ENCODE results near the gene LIMK2. TPM values are rescaled to one million over a fixed set of nuclear protein-coding genes. Genes with fewer than 3 reads are reported as not detected.

LIMK2 gene
- total RNA-seq, 1 experiment from 2014 or later, result 13.2 TPM

DNA sequence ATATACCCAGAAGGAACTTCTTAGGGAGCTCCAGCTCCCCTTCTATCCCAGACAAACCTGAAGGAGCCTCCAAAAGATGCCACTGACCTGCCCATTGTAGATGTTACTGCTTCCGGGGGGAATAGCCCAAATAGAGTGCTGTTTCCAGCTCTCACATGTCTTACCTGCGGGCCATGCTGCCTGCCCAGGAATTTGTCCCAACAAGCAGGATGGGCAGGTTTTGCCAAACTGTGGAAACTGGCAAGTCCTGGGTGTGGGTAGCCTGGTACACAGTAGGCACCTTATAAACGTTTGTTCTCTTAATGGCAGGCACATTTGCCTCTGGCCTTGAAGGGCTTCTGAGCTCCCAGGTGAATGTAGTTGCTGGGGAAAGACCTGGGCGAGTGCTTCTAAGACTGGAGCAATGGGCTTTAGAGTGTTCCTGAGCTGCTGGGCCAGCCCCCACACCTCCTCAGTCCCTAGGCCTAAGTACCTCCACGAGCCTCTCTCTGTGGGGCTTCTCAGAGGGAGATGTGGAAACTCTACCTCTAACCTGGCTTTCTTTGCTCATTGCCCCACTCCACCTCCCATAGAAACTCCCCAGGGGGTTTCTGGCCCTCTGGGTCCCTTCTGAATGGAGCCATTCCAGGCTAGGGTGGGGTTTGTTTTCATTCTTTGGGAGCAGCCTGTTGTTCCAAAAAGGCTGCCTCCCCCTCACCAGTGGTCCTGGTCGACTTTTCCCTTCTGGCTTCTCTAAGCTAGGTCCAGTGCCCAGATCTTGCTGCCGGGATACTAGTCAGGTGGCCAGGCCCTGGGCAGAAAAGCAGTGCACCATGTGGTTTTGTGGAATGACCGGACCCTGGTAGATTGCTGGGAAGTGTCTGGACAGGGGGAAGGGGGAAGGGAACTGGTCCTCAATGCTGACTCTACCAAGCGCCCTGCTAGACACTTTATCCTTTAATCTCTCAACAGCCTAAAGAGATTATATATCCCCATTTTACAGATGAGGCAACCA is 37.2 kb downstream of the LIMK2 start:
- Histone ChIP-seq H3K79me2 (ENCODE audit: low read length) (no peaks in the 10 kb centered on the region), H3K27me3 (ENCODE audit: low read length) (no peaks in the 10 kb centered on the region), H3K36me3 (ENCODE audit: low read depth, low read length) (no peaks in the 10 kb centered on the region), H3F3A (ENCODE audit: low read length, unreplicated experiment) (no peaks in the 10 kb centered on the region), H3K4me2 (ENCODE audit: low read length) (no peak overlapping the region), H3K4me1 (ENCODE audit: insufficient read depth, low read length) (peaks cover 5% of the 10 kb centered on the region), H2AFZ (ENCODE audit: low read length) (no peak overlapping the region), H3K9me2 (replicated peaks; ENCODE audit: low read length) (no peaks in the 10 kb centered on the region), H3K9me3 (ENCODE audit: low read length) (no peaks in the 10 kb centered on the region), H3K27ac (ENCODE audit: low read length) (no peak overlapping the region), H3K9ac (ENCODE audit: low read length) (no peak overlapping the region), H3K4me3 (ENCODE audit: low read length) (no peak overlapping the region), H4K20me1 (ENCODE audit: low read length) (no peaks in the 10 kb centered on the region)
- no peak for TF ChIP-seq EZH2 (IDR thresholded peaks at IDR 0.05; ENCODE audit: low read length, unreplicated experiment)
- TF ChIP-seq CTCF (conservative IDR thresholded peaks at IDR 0.05; ENCODE audit: low read depth, low read length), result no peak
- TF ChIP-seq EZH2phosphoT487 (IDR thresholded peaks at IDR 0.05; ENCODE audit: borderline replicate concordance, low read length), result no peak
- CTCF ChIA-PET, result no interaction called here
- no peak for DNase-seq
- POLR2A ChIA-PET (ENCODE audit: unreplicated experiment), result no interaction called here
- no peak for ATAC-seq
- BruUV-seq (replicated peaks), result no TSS peak
- intact Hi-C loops (cut with micrococcal nuclease), result loop anchor here (2.0 kb wide), 1 partner anchor 24 kb away; no protein-coding TSS in a partner anchor

DNA sequence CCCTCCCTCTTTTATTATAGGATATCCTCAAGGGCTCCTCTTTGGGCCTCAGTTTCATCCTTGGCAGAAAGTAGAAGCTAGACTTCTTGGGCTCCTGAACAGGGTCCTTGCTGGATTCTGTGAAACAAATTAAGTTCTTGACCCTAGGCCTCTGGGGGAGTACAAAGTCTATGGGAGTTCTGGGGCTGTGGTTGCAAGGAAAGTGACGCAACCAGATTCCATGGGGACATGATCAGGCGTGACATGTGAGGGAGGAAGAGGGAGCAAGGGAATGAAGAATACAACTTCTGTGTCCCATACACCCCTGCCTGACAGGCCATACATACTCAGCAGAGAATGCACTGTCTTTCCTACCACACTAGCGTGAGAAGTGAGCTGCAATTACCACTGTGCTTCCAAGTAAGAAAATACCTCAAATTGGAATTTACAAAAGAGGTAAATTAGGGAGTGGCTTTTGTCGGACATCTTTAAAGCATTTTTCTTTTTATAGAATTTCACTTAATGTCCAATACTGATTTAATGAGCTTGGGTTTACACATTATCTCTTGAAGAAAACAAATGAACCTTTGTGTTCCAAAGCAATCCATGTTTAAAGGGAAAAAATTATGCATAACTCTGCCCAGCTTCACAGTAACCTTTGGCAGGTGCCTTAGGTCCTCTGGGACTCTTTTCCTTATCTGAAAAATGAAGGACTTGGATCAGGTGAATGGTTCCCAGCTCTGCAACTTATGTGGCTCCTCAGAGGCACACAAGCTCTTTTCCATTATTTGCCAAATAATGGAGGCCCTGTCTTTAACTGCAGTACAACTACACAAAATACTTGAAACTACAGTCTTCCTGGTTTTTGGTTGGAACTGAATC is 38.9 kb downstream of the LIMK2 start:
- H3K9me3 ChIP-seq (ENCODE audit: low read length), result no peaks in the 10 kb centered on the region
- H3K4me2 ChIP-seq (ENCODE audit: low read length), result no peak overlapping the region
- no peak overlapping the region for H3K27ac ChIP-seq (ENCODE audit: low read length)
- no peak for ATAC-seq
- no peak overlapping the region for H3K4me3 ChIP-seq (ENCODE audit: low read length)
- no peak overlapping the region for H2AFZ ChIP-seq (ENCODE audit: low read length)
- no peaks in the 10 kb centered on the region for H3K27me3 ChIP-seq (ENCODE audit: low read length)
- CTCF ChIA-PET, result no interaction called here
- H3K4me1 ChIP-seq (ENCODE audit: insufficient read depth, low read length), result no peaks in the 10 kb centered on the region
- H3K36me3 ChIP-seq (ENCODE audit: low read depth, low read length), result no peaks in the 10 kb centered on the region
- POLR2A ChIA-PET (ENCODE audit: unreplicated experiment), result no interaction called here
- no peaks in the 10 kb centered on the region for H3F3A ChIP-seq (ENCODE audit: low read length, unreplicated experiment)
- H3K79me2 ChIP-seq (ENCODE audit: low read length), result no peaks in the 10 kb centered on the region
- H4K20me1 ChIP-seq (ENCODE audit: low read length), result no peaks in the 10 kb centered on the region
- BruUV-seq (replicated peaks), result no TSS peak
- no peak for DNase-seq
- TF ChIP-seq CTCF (conservative IDR thresholded peaks at IDR 0.05; ENCODE audit: low read depth, low read length), result no peak
- TF ChIP-seq EZH2phosphoT487 (IDR thresholded peaks at IDR 0.05; ENCODE audit: borderline replicate concordance, low read length), result no peak
- TF ChIP-seq EZH2 (IDR thresholded peaks at IDR 0.05; ENCODE audit: low read length, unreplicated experiment), result no peak
- intact Hi-C loops (cut with micrococcal nuclease), result no loop called here
- no peaks in the 10 kb centered on the region for H3K9me2 ChIP-seq (replicated peaks; ENCODE audit: low read length)
- no peak overlapping the region for H3K9ac ChIP-seq (ENCODE audit: low read length)

Data from PC-3 (cell line).